ENCODE measurements around the gene FGA.

Gene FGA

GRCh38 chr4:154590329-154591006 is at the start of gene FGA:
Gene FGA (minus strand): TSS chr4:154590742. CDS start chr4:154590687, 55 bp downstream.
- DNase-seq = no peak

- no peak for DNase-seq
These were observed 43.5 kb upstream of the FGA start for GRCh38 chr4:154634058-154634457.

GRCh38 chr4:154631828-154632227 is 41.3 kb upstream of the FGA start:
- DNase-seq = no peak

GRCh38 chr4:154630324-154630723 is 39.8 kb upstream of the FGA start:
- no peak for DNase-seq

GRCh38 chr4:154626793-154627484 is 36.4 kb upstream of the FGA start:
- DNase-seq = no peak

- no peak for DNase-seq
These were observed 35.4 kb upstream of the FGA start for GRCh38 chr4:154625971-154626370.

- no peak for DNase-seq
These were observed 33.5 kb upstream of the FGA start for GRCh38 chr4:154623995-154624394.

GRCh38 chr4:154623436-154623835 is 32.9 kb upstream of the FGA start:
- no peak for DNase-seq

GRCh38 chr4:154622598-154622997 is 32.1 kb upstream of the FGA start:
- DNase-seq = no peak

- no peak for DNase-seq
These were observed 29.6 kb upstream of the FGA start for GRCh38 chr4:154620111-154620510.

DNA sequence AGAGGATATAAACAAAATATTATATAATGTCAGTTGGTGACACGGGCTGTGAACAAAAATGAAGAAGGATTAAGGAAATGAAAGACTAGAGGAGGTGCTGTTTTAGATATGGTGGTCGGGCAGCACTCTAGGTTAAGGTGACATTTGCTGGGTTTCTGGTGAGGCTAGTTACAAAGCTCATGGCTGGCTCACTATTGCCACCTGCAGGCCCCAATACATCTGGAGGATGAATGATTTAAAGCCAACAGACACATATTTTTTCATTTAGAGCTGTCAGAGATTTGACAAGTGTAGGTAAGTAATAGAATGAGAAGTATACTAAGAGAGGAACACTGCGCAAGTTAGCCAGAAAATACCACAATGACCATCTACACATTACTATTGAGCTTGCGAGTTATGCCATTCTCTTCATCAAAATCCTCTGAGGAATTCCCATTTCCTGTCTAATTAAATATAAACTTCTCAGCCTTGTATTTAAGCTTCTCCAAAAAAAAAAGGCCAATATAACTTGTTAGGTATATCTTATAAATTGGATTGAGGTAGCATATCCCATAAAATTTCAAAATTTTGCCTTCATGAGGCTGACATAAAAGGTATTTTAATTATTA is 28.3 kb upstream of the FGA start:
- no peak for DNase-seq

DNA sequence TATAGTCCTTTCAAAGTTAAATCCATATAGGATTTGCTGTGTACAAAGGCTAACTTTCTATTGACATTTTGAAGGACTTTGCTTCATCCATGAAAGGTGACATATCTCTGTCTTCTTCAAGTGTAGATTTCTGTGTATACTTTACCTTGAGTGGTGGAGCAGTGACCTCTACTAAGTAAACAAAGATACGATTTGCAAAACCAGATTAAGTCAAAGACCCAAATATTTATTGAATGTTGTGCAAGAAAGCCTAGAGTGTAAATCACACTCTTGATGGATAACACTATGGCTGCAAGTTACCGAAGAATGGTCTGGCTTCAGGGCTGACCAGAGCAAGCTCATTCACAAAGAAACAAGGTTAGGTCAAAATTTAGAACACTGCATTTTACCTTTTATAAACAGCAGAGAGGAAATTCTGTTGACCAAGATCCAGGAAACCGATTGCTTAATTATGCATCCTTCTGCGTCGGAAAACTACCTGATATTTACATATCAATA is 27.3 kb upstream of the FGA start:
- no peak for DNase-seq

DNA sequence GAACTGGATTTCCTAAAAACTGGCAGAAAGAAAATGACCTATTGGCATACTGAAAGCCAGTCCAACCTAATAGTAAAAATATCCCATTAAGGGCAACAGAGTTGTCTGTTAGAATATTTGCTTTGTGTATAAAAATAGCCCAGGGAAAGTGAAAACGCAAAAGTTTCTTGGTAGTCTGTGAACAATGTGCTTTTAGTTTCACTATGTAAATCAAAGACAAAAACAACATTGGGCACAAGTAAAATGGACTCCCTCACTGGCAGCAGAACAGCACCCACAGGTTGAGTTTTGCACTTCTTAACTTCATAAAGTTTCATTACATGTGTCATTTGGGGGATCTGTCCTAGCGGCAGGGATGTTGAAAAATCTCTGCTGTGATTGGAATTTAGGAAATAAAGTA is 26.2 kb upstream of the FGA start:
- no peak for DNase-seq

- no peak for DNase-seq
These were observed 25.7 kb upstream of the FGA start for GRCh38 chr4:154616287-154616686.

DNA sequence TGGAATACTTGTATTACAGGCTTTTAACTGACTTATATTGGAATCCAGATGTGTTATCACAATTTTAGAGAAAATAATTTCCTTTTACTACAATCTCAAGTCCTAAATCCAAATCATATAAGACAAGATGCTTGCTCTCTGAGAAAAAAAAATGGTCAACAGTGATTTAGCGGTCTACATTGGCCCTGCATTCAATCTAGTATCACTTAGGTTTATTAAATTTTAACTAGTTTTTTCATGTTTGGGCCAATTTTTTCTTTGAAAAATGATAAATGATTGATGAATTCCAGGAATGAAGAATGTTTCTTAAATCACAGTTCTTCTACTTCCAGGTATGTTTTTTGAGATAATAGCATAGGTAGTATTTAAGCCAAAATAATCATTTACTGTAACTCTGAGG is 24.7 kb upstream of the FGA start:
- DNase-seq = no peak

GRCh38 chr4:154614306-154614705 is 23.8 kb upstream of the FGA start:
- DNase-seq = no peak

- no peak for DNase-seq
These were observed 22.2 kb upstream of the FGA start, which contains the start of gene FGG for GRCh38 chr4:154612472-154613414. Gene FGG (minus strand): TSS chr4:154612656. CDS start chr4:154612609, 47 bp downstream.

DNA sequence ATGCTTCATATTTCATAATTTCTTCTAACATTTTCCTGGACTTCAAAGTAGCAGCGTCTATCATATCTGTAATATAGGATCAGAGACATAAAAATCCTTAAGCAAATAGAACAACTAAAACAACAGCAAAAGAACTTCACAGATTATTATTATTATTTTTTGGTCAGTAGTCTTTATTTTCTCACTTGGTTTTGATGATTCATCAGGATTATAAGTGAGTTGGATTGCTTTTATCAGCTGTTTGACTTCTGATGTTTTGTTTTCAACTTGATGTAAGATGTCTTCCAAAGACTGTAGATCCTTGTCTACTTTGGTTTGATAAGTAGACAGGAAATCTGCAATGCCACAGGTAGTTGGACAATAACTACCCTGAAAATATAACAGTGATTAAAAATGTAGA is 21.3 kb upstream of the FGA start:
- no peak for DNase-seq

- DNase-seq = no peak
These were observed 20.0 kb upstream of the FGA start for GRCh38 chr4:154610582-154610981.

DNA sequence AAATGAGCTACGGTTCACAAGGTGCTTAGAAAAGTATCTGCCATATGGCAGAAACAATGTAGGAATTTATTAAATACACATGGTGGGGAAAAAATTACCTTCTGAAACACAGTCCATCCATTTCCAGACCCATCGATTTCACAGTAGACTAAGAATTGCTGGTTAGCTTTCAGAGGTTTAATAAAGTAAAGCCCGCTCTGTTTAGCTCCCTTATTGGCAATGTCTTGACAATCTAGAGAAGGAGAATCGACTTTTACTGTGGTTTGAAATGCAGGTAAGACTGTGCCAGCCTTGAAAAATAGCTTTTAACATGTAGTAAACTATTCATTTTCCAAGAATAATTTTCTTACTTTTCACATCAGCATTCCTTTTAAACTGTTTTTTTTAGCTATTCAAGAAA is 19.0 kb upstream of the FGA start:
- no peak for DNase-seq

DNA sequence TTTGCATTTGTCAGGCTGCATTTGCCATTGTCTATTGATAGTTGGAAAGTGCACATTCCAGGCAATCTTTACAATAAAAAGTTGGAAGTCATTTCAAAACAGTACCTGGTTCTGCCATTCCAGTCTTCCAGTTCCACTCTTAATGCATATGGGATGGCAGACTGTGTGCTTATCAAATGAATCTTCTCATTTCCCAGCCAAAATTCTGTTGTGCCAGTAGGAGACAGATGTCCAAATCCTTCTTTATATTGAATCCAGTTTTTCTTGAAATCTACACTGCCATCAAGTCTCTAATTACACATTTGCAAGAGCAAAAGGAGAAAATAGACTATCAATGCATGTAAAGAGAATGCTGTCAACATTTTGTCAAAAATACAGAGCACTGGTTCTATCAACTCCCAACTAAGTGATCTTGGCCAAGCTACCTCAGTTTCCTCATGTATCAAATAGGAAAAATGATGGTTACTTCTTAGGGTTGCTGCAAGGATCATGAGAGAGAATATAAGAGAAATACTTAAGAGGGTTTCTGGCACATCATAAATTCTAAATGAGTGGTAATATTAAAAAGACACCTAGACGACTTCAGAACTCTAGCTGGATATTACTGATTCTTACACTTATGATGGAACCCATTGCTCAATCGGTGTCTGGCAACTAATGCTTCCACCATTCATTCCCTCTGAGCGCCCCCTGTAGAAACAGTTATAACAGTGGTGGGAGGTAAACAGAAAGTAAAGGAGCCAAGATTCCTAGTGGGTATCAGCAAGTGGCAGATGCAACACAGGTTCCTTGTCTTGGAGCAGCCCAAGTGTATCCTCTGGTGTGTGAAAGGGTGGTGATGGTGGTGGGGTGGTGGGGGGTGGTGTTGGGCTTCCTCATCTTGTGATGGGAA is 18.1 kb upstream of the FGA start:
- no peak for DNase-seq
